IMR-90 (cell line): ENCODE measurements around the gene CTNND2. TPM values are rescaled to one million over a fixed set of nuclear protein-coding genes. Genes with fewer than 3 reads are reported as not detected.

Experiments used
- ATAC-seq: fragments of 200-7000 bp; cut with Tn5 transposase; 2 replicates; pipeline ENCODE4 v1.9.1; 2020; ENCODE audit warnings: low read depth, mild to moderate bottlenecking, moderate library complexity
- BruUV-seq: library from RNA; stranded (reverse); fragments of 400-500 nt; replicated peaks from 2 replicates; lab custom pipeline; 2021; lab: Mats Ljungman, UMichigan
- CTCF ChIA-PET: fragments of 300-600 bp; formaldehyde crosslinking; extraction: SDS; loops from one replicate; lab custom pipeline; 2021; ENCODE audit warnings: antibody characterized with exemption; lab: Yijun Ruan, JAX
- POLR2A ChIA-PET: fragments of 300-600 bp; sonication (Branson Sonifier 250); formaldehyde crosslinking; loops from one replicate; lab custom pipeline; 2022; ENCODE audit warnings: antibody characterized with exemption; ENCODE audit not compliant: unreplicated experiment; lab: Charles Lee
- DNase-seq: peaks from one replicate; pipeline ENCODE4 v3.0.0; 2013
- H2AFZ ChIP-seq: replicated peaks from 2 replicates; pipeline ENCODE3; 2013; ENCODE audit warnings: low read length, mild to moderate bottlenecking; ENCODE audit not compliant: poor library complexity
- H2AK5ac ChIP-seq: 2 replicates; pipeline ENCODE4 v1.6.1; 2013; ENCODE audit warnings: low read depth, low read length, inconsistent platforms
- H2AK9ac ChIP-seq: replicated peaks from 2 replicates; pipeline ENCODE3; 2013; ENCODE audit warnings: mild to moderate bottlenecking, low read depth, low read length, moderate library complexity; ENCODE audit not compliant: poor library complexity
- H2BK120ac ChIP-seq: 2 replicates; pipeline ENCODE4 v1.6.1; 2013; ENCODE audit warnings: low read depth, low read length, inconsistent platforms
- H2BK15ac ChIP-seq: 3 replicates; pipeline ENCODE4 v1.6.1; 2013; ENCODE audit warnings: low read depth, low read length, inconsistent platforms
- H2BK20ac ChIP-seq: 2 replicates; pipeline ENCODE4 v1.6.1; 2013; ENCODE audit warnings: low read depth, mild to moderate bottlenecking, inconsistent platforms, low read length, moderate library complexity
- H2BK5ac ChIP-seq: 2 replicates; pipeline ENCODE4 v1.6.1; 2013; ENCODE audit warnings: mild to moderate bottlenecking, low read depth, low read length, inconsistent platforms; ENCODE audit not compliant: poor library complexity, severe bottlenecking
- H3K14ac ChIP-seq: replicated peaks from 2 replicates; pipeline ENCODE4 v1.6.1; 2013; ENCODE audit warnings: low read depth, low read length, inconsistent platforms
- H3K18ac ChIP-seq: 2 replicates; pipeline ENCODE4 v1.6.1; 2013; ENCODE audit warnings: low read depth, low read length, control low read depth
- H3K23ac ChIP-seq: 2 replicates; pipeline ENCODE4 v1.6.1; 2013; ENCODE audit warnings: low read depth, low read length, inconsistent platforms
- H3K27ac ChIP-seq: 2 replicates; pipeline ENCODE4 v1.5.1; 2013; ENCODE audit warnings: mild to moderate bottlenecking, control low read depth, low read length; ENCODE audit not compliant: insufficient read depth
- H3K27me3 ChIP-seq: 2 replicates; pipeline ENCODE4 v1.6.1; 2013; ENCODE audit warnings: low read length; ENCODE audit not compliant: control insufficient read depth, insufficient read depth
- H3K36me3 ChIP-seq: 2 replicates; pipeline ENCODE4 v1.6.1; 2013; ENCODE audit warnings: low read length, mixed read lengths; ENCODE audit not compliant: control insufficient read depth, insufficient read depth
- H3K4ac ChIP-seq: 2 replicates; pipeline ENCODE4 v1.6.1; 2013; ENCODE audit warnings: low read depth, low read length, inconsistent platforms
- H3K4me1 ChIP-seq: 2 replicates; pipeline ENCODE4 v1.6.1; 2013; ENCODE audit warnings: low read length, mixed read lengths; ENCODE audit not compliant: control insufficient read depth, insufficient read depth
- H3K4me2 ChIP-seq: 2 replicates; pipeline ENCODE4 v1.6.1; 2013; ENCODE audit warnings: low read depth, mild to moderate bottlenecking, control low read depth, low read length, moderate library complexity
- H3K4me3 ChIP-seq: 2 replicates; pipeline ENCODE4 v1.5.1; 2013; ENCODE audit warnings: low read depth, mild to moderate bottlenecking, control low read depth, low read length, moderate library complexity; ENCODE audit not compliant: insufficient read depth
- H3K56ac ChIP-seq: 2 replicates; pipeline ENCODE4 v1.6.1; 2013; ENCODE audit warnings: low read length, inconsistent platforms; ENCODE audit not compliant: insufficient read depth; ENCODE audit errors: extremely low read depth
- H3K79me1 ChIP-seq, 2 experiments: 2 replicates each; pipeline ENCODE4 v1.6.1; 2013; ENCODE audit warnings: low read length in 2 of 2, inconsistent platforms in 1 of 2, low read depth in 1 of 2
- H3K9ac ChIP-seq: 2 replicates; pipeline ENCODE4 v1.6.1; 2013; ENCODE audit warnings: low read depth, low read length, control low read depth
- H3K9me1 ChIP-seq: 2 replicates; pipeline ENCODE4 v1.6.1; 2013; ENCODE audit warnings: low read length, inconsistent platforms; ENCODE audit not compliant: insufficient read depth
- H3K9me3 ChIP-seq: 2 replicates; pipeline ENCODE4 v1.6.1; 2013; ENCODE audit warnings: low read length; ENCODE audit not compliant: control insufficient read depth, insufficient read depth
- H4K20me1 ChIP-seq: 2 replicates; pipeline ENCODE4 v1.6.1; 2013; ENCODE audit warnings: low read length, inconsistent platforms; ENCODE audit not compliant: insufficient read depth
- H4K5ac ChIP-seq: 2 replicates; pipeline ENCODE4 v1.6.1; 2013; ENCODE audit warnings: mild to moderate bottlenecking, low read depth, low read length, control low read depth
- H4K8ac ChIP-seq, 2 experiments: 2 replicates each; pipeline ENCODE4 v1.6.1; 2013; ENCODE audit warnings: low read depth in 2 of 2, low read length in 2 of 2, control low read depth in 1 of 2, inconsistent platforms in 1 of 2
- H4K91ac ChIP-seq: 2 replicates; pipeline ENCODE4 v1.6.1; 2013; ENCODE audit warnings: low read depth, low read length, inconsistent platforms; ENCODE audit not compliant: insufficient read depth
- RAD21 ChIP-seq: IDR thresholded peaks from 2 replicates; pipeline ENCODE4 v1.6.1; 2012; ENCODE audit warnings: low read length, improper control_type of control experiment
- RFX5 ChIP-seq: IDR thresholded peaks from 2 replicates; pipeline ENCODE4 v1.8.0; 2012; ENCODE audit warnings: low read depth, mild to moderate bottlenecking, low read length, moderate library complexity
- WGBS, 2 experiments: methylation state at CpG; one replicate each; pipeline versions ENCODE4 v1.1.5 to v1.1.7; 2013; ENCODE audit warnings: missing lambda C conversion rate in 2 of 2; ENCODE audit not compliant: insufficient read length in 1 of 2; ENCODE audit errors: extremely low coverage in 2 of 2; 5-methylcytosine and 5-hydroxymethylcytosine counted together
- dilution Hi-C: fragments of 300-500 bp; cut with HindIII; formaldehyde crosslinking; loops from one replicate; pipeline ENCODE4 v1.14.3; 2018; ENCODE audit warnings: low sequenced_read_pairs; ENCODE audit not compliant: unreplicated experiment
- in situ Hi-C: fragments of 300-500 bp; cut with MboI; formaldehyde crosslinking; loops from 3 replicates; pipeline ENCODE4 v1.14.3; 2019; ENCODE audit warnings: low sequenced_read_pairs, inconsistent platforms, mixed read lengths
- intact Hi-C: fragments of 100-400 bp; cut with micrococcal nuclease; formaldehyde crosslinking; loops from 2 replicates; pipeline ENCODE4 v1.10.0; 2022
- polyA plus RNA-seq, 3 experiments: library from polyadenylated mRNA; depleted of rRNA; stranded (reverse); fragments of >200 nt; gene quantifications; 2 replicates each; pipeline ENCODE4 v1.2.3, GENCODE V29; 2012; ENCODE audit warnings: low replicate concordance in 1 of 3
- total RNA-seq: library from RNA; depleted of rRNA; stranded (reverse); fragments of >200 nt; gene quantifications from 2 replicates; pipeline ENCODE4 v1.2.3, GENCODE V29; 2012

CTNND2 gene
- total and polyA plus RNA-seq, 2 of the 4 experiments (the other 2 are of a cell fraction) = not detected

GRCh38 chr5:11599499-11599898, 304.7 kb downstream of the CTNND2 start:
- no peak for TF ChIP-seq RFX5
- TF ChIP-seq RAD21 = no peak
- no peaks in the 10 kb centered on the region for H3K79me1 ChIP-seq
- no peak overlapping the region for H2AK5ac ChIP-seq
- no peak overlapping the region for H2BK5ac ChIP-seq
- H3K9me1 ChIP-seq = no peaks in the 10 kb centered on the region
- H4K20me1 ChIP-seq = no peaks in the 10 kb centered on the region
- H3K4me2 ChIP-seq = no peak overlapping the region
- no peak overlapping the region for H3K56ac ChIP-seq
- BruUV-seq = no TSS peak
- ChIA-PET POLR2A (no interaction called here), CTCF (no interaction called here)
- H3K23ac ChIP-seq = no peak overlapping the region
- no CpG with 5 or more reads among the region's 5 CpGs for WGBS, 2 experiments
- H3K9me3 ChIP-seq = 0 out of 2 replicates have a peak, but pooled peaks cover 2% of the 10 kb centered on the region
- no peaks in the 10 kb centered on the region for H3K36me3 ChIP-seq
- H3K4me3 ChIP-seq = no peak overlapping the region
- H3K4ac ChIP-seq = no peak overlapping the region
- intact Hi-C loops = no loop called here
- no peak overlapping the region for H2BK20ac ChIP-seq
- no peak overlapping the region for H3K9ac ChIP-seq
- dilution Hi-C loops = no loop called here
- no peak overlapping the region for H4K8ac ChIP-seq
- no peak overlapping the region for H3K18ac ChIP-seq
- ATAC-seq (no peak), DNase-seq (no peak)
- H2AFZ ChIP-seq = no peak overlapping the region
- H4K91ac ChIP-seq = no peak overlapping the region
- in situ Hi-C loops = no loop called here
- H3K27ac ChIP-seq = no peak overlapping the region
- no peak overlapping the region for H2AK9ac ChIP-seq
- no peak overlapping the region for H3K14ac ChIP-seq
- no peak overlapping the region for H2BK15ac ChIP-seq
- H3K4me1 ChIP-seq = no peaks in the 10 kb centered on the region
- no peak overlapping the region for H2BK120ac ChIP-seq
- H4K5ac ChIP-seq = no peak overlapping the region
- H3K27me3 ChIP-seq = no peaks in the 10 kb centered on the region
